Keratinocyte (primary cell): ENCODE results near the gene PRG3. TPM values are rescaled to one million over a fixed set of nuclear protein-coding genes. Genes with fewer than 3 reads are reported as not detected.

Source experiments
- DNase-seq: peaks from one replicate; pipeline ENCODE4 v3.0.0-alpha.2; 2011; ENCODE audit warnings: low read depth, missing footprints, low spot score
- FAIRE-seq: peaks from 2 replicates; lab custom pipeline; 2011; peaks lifted over from hg19 to GRCh38; lab: Jason Lieb, UNC
- H2AFZ ChIP-seq: 2 replicates; pipeline ENCODE4 v1.6.0; 2012; ENCODE audit warnings: low read length, control low read depth, inconsistent platforms; ENCODE audit not compliant: control insufficient read depth
- H3K27ac ChIP-seq: 2 replicates; pipeline ENCODE4 v1.5.1; 2011; ENCODE audit warnings: low read length; ENCODE audit not compliant: control insufficient read depth, insufficient read depth
- H3K27me3 ChIP-seq: 3 replicates; pipeline ENCODE4 v1.6.0; 2011; ENCODE audit warnings: low read length; ENCODE audit not compliant: control insufficient read depth, insufficient read depth; ENCODE audit errors: extremely low read depth
- H3K36me3 ChIP-seq, 2 experiments: 2 replicates in 1 of 2; 3 replicates in 1 of 2; pipeline ENCODE4 v1.5.1; 2011; ENCODE audit warnings: low read length in 2 of 2, mild to moderate bottlenecking in 1 of 2; ENCODE audit not compliant: control insufficient read depth in 2 of 2, insufficient read depth in 2 of 2; ENCODE audit errors: extremely low read depth in 1 of 2
- H3K4me1 ChIP-seq: 3 replicates; pipeline ENCODE4 v1.5.1; 2011; ENCODE audit warnings: low read length; ENCODE audit not compliant: control insufficient read depth, insufficient read depth; ENCODE audit errors: extremely low read depth
- H3K4me2 ChIP-seq: 3 replicates; pipeline ENCODE4 v1.6.0; 2011; ENCODE audit warnings: low read depth, low read length; ENCODE audit not compliant: control insufficient read depth, insufficient read depth; ENCODE audit errors: extremely low read depth
- H3K4me3 ChIP-seq, 3 experiments: fragments of 200-600 bp in 1 of 3; sonication (generic) in 1 of 3; 2 replicates in 2 of 3; 3 replicates in 1 of 3; pipeline ENCODE4 v1.5.1; 2011 to 2016; ENCODE audit warnings: low read length in 3 of 3, mild to moderate bottlenecking in 3 of 3, control low read depth in 2 of 3, inconsistent platforms in 1 of 3, low read depth in 1 of 3, mixed read lengths in 1 of 3, mixed run types in 1 of 3, moderate library complexity in 1 of 3; ENCODE audit not compliant: control insufficient read depth in 2 of 3, insufficient read depth in 2 of 3; ENCODE audit errors: extremely low read depth in 1 of 3
- H3K79me2 ChIP-seq: 2 replicates; pipeline ENCODE4 v1.6.0; 2012; ENCODE audit warnings: low read length; ENCODE audit not compliant: control insufficient read depth, insufficient read depth
- H3K9ac ChIP-seq: 3 replicates; pipeline ENCODE4 v1.6.0; 2011; ENCODE audit warnings: low read length; ENCODE audit not compliant: control insufficient read depth, insufficient read depth; ENCODE audit errors: extremely low read depth
- H3K9me1 ChIP-seq: 3 replicates; pipeline ENCODE4 v1.6.0; 2011; ENCODE audit warnings: low read length; ENCODE audit not compliant: control insufficient read depth, insufficient read depth; ENCODE audit errors: extremely low read depth
- H3K9me3 ChIP-seq: 2 replicates; pipeline ENCODE4 v1.5.1; 2012; ENCODE audit warnings: low read depth, low read length; ENCODE audit not compliant: control insufficient read depth
- H4K20me1 ChIP-seq: 3 replicates; pipeline ENCODE4 v1.6.0; 2011; ENCODE audit warnings: low read length; ENCODE audit not compliant: control insufficient read depth, insufficient read depth; ENCODE audit errors: extremely low read depth
- CTCF ChIP-seq, 3 experiments: IDR thresholded peaks in 1 of 3; conservative IDR thresholded peaks in 1 of 3; optimal IDR thresholded peaks in 1 of 3; 2 replicates in 2 of 3; 3 replicates in 1 of 3; pipeline versions ENCODE3 to v1.5.1; 2011; ENCODE audit warnings: low read length in 3 of 3, mild to moderate bottlenecking in 3 of 3, moderate library complexity in 2 of 3, control low read depth in 1 of 3, inconsistent platforms in 1 of 3; ENCODE audit not compliant: insufficient read depth in 2 of 3; ENCODE audit errors: extremely low read depth in 1 of 3
- EZH2 ChIP-seq: IDR thresholded peaks from one replicate; pipeline ENCODE4 v1.6.1; 2012; ENCODE audit warnings: inconsistent platforms, mild to moderate bottlenecking, low read length, moderate library complexity
- dilution Hi-C: fragments of 300-500 bp; cut with MboI; formaldehyde crosslinking; loops from one replicate; pipeline ENCODE4 v1.7.0; 2020; ENCODE audit warnings: low sequenced_read_pairs; ENCODE audit not compliant: extremely low pct_ligation_motif_present
- polyA plus RNA-seq, 5 experiments: library from polyadenylated mRNA; depleted of rRNA in 3 of 5; stranded (reverse) in 3 of 5; stranded (forward) in 1 of 5; unstranded in 1 of 5; fragments of >200 nt; gene quantifications; 1 replicate in 1 of 5; 2 replicates in 3 of 5; 3 replicates in 1 of 5; pipeline versions ENCODE4 v1.2.1 to v1.2.3, GENCODE V29; 2011 to 2012; ENCODE audit warnings: missing spikeins in 2 of 5, low read depth in 1 of 5, low replicate concordance in 1 of 5

PRG3 gene
- polyA plus RNA-seq, 1 donor (not counting 4 experiments of a cell fraction or from before 2014, with no cell fraction given): not detected

GRCh38 chr11:57396744-57397143 lies 15.8 kb upstream of the PRG3 start:
- H3K4me2 ChIP-seq: no peak overlapping the region
- H3K27me3 ChIP-seq: no peaks in the 10 kb centered on the region
- no peaks in the 10 kb centered on the region for H4K20me1 ChIP-seq
- peaks cover 24% of the 10 kb centered on the region for H3K4me1 ChIP-seq
- no peak overlapping the region for H3K4me3 ChIP-seq
- H3K79me2 ChIP-seq: no peaks in the 10 kb centered on the region
- dilution Hi-C loops: no loop called here
- TF ChIP-seq EZH2 (no peak), CTCF (optimal IDR thresholded peaks at IDR 0.05 in 1 of 3, IDR thresholded peaks at IDR 0.05 in 1 of 3, conservative IDR thresholded peaks at IDR 0.05 in 1 of 3; ENCODE audit: extremely low read depth in 1 of 3, insufficient read depth in 2 of 3, low read length in 3 of 3) (no peak)
- DNase-seq (no peak), FAIRE-seq (no peak)
- H3K9ac ChIP-seq: no peak overlapping the region
- H3K9me3 ChIP-seq: no peaks in the 10 kb centered on the region
- no peak overlapping the region for H2AFZ ChIP-seq
- H3K36me3 ChIP-seq: no peaks in the 10 kb centered on the region
- no peaks in the 10 kb centered on the region for H3K9me1 ChIP-seq
- no peak overlapping the region for H3K27ac ChIP-seq

GRCh38 chr11:57395905-57396623 lies 15.1 kb upstream of the PRG3 start:
- Histone ChIP-seq H3K4me2 (no peak overlapping the region), H3K27ac (no peak overlapping the region), H3K79me2 (no peaks in the 10 kb centered on the region), H2AFZ (no peak overlapping the region), H3K4me3 (no peak overlapping the region), H3K9ac (no peak overlapping the region), H3K4me1 (peaks cover 24% of the 10 kb centered on the region), H3K9me3 (no peaks in the 10 kb centered on the region), H3K36me3 (no peaks in the 10 kb centered on the region), H3K27me3 (no peaks in the 10 kb centered on the region), H3K9me1 (no peaks in the 10 kb centered on the region), H4K20me1 (no peaks in the 10 kb centered on the region)
- dilution Hi-C loops: no loop called here
- TF ChIP-seq EZH2 (no peak), CTCF (optimal IDR thresholded peaks at IDR 0.05 in 1 of 3, IDR thresholded peaks at IDR 0.05 in 1 of 3, conservative IDR thresholded peaks at IDR 0.05 in 1 of 3; ENCODE audit: extremely low read depth in 1 of 3, insufficient read depth in 2 of 3, low read length in 3 of 3) (no peak)
- no peak for FAIRE-seq
- no peak for DNase-seq
